IPS-20b (cell line): ENCODE results near the gene ITIH5.

Source experiments
- H3K27ac ChIP-seq: one replicate; pipeline ENCODE4 v1.5.1; 2013; ENCODE audit warnings: low read length
- H3K27me3 ChIP-seq: 2 replicates; pipeline ENCODE4 v1.6.1; 2013; ENCODE audit warnings: mild to moderate bottlenecking, low read length, inconsistent platforms; ENCODE audit not compliant: insufficient read depth
- H3K36me3 ChIP-seq: 2 replicates; pipeline ENCODE4 v1.6.1; 2013; ENCODE audit warnings: low read depth, mild to moderate bottlenecking, inconsistent platforms, low read length, moderate library complexity; ENCODE audit not compliant: insufficient read depth
- H3K4me1 ChIP-seq: 2 replicates; pipeline ENCODE4 v1.6.1; 2013; ENCODE audit warnings: mild to moderate bottlenecking, control low read depth, inconsistent platforms, low read length, moderate library complexity; ENCODE audit not compliant: insufficient read depth
- H3K4me3 ChIP-seq: 2 replicates; pipeline ENCODE4 v1.5.1; 2013; ENCODE audit warnings: mild to moderate bottlenecking, low read length, inconsistent platforms
- H3K9ac ChIP-seq: 2 replicates; pipeline ENCODE4 v1.6.1; 2013; ENCODE audit warnings: low read depth, mild to moderate bottlenecking, inconsistent platforms, low read length, moderate library complexity
- H3K9me3 ChIP-seq: 2 replicates; pipeline ENCODE4 v1.6.1; 2013; ENCODE audit warnings: mild to moderate bottlenecking, low read depth, low read length, inconsistent platforms; ENCODE audit not compliant: insufficient read depth

ITIH5 gene

DNA sequence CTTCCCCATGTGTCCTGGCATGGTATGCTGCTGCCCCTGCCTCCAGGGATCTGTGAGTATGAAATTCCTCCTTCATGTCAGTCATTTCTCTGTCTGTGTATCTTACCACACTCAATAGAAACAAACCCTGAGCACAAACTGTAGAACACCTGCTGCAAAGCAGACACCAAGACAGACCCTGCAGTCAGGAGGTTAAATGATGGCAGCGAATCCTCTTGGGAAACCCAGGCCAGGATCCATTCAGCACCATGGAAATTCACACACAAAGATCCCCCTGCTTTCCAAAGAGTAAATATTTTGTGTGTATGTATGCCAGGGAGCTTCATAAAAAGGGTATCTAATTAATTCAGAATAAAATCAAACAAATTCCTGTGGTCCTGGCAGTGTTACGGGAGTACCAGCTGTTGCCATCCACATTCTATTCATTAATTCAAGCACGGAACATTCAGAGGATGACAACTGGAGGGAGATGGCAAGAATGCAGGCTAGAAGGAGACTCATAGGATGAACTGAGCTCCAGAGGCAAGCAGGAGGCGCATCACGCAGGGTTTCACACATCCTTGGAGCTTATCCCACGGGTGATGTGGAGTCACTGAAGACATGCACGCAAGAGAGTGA lies 14.8 kb downstream of the ITIH5 start:
- Histone ChIP-seq H3K27ac (no peak overlapping the region), H3K36me3 (no peaks in the 10 kb centered on the region), H3K4me3 (no peak overlapping the region), H3K9ac (no peak overlapping the region), H3K27me3 (no peaks in the 10 kb centered on the region), H3K4me1 (no peaks in the 10 kb centered on the region), H3K9me3 (no peaks in the 10 kb centered on the region)

DNA sequence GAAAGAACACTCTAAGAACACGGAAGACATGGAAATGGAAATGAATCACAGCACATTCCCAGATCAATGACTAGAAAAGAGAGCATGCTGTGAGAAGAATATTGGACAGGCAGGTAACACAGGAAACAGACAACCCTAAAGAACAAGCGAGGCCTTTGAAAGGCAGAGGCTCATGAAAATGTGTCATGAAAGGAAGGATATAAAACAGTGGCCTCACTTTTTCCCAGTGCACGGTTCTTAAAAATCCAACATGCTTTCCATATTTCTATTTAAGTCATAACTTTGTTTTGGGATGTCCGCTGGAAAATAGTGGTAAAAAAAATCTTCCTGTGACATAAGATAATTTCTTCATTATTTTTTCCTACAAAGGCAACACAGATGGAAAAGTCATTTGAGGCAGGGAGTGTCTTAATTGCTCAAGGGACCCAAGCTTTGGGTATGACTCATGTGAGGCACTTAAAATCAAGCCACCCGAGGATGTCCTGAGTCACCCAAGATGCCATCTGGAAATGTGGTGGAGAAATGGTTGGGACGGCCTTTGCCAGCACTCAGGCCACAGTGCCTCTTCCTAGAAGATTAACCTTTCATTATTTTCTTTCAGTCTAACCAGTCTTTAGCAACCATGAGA lies 17.0 kb downstream of the ITIH5 start:
- Histone ChIP-seq H3K27ac (no peak overlapping the region), H3K4me3 (no peak overlapping the region), H3K36me3 (no peaks in the 10 kb centered on the region), H3K9me3 (no peaks in the 10 kb centered on the region), H3K27me3 (no peaks in the 10 kb centered on the region), H3K4me1 (peaks cover 3% of the 10 kb centered on the region; the same call in 1 of the 2 replicates), H3K9ac (no peak overlapping the region)

DNA sequence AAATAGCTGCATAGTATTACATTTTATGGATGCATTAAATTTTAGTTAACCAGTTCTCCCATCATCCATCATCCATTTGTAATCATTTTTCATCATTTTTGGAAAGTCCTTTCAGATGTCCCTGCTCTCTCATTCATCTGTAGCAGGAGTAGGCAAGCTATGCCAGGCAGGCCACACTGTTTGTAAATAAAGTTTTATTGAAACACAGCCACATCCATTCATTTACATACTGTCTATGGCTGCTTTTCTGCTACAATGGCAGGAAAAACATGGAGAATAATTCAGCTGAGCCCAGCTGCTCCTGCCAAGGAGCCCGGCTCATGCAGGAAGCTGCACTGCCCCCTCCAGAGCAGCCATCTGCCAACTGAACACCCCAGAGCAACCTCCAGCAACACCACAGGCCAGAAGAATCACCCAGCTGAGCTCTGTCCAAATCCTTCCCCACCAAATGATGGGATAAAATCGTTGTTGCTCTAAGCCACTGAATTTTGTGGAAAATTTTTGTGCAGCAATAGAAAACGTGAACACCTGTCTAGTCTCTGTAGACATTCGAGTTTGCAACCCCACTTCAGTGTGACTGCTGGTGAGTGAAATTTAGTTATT lies 19.6 kb downstream of the ITIH5 start:
- no peaks in the 10 kb centered on the region for H3K36me3 ChIP-seq
- no peak overlapping the region for H3K9ac ChIP-seq
- peaks cover 3% of the 10 kb centered on the region; the same call in 1 of the 2 replicates for H3K4me1 ChIP-seq
- no peaks in the 10 kb centered on the region for H3K27me3 ChIP-seq
- no peak overlapping the region for H3K4me3 ChIP-seq
- no peaks in the 10 kb centered on the region for H3K9me3 ChIP-seq
- H3K27ac ChIP-seq, result no peak overlapping the region

DNA sequence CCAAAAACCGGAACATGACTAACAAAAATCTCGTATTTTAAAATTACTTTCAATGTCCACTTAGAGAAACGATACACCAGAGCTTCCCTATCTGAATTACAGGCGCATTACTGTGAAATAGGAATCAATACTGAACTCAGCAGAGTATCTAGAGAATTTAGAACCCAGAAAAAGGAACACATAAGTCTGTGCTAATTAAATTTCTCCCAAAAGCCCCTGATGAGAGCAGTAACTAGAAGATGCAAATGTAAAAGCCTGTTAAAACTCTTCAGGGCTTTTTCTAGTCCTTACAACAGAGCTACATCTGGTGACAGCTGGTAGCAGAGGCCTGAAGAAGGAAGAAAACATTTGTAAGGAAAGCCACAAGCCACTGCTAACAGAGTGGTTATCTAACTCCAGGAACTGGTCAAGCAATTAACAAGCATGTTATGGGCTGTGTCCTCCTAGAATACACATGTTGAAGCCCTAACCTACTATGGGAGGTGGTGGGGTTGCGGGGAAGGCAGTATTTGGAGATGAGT lies 24.2 kb downstream of the ITIH5 start:
- no peaks in the 10 kb centered on the region for H3K27me3 ChIP-seq
- H3K36me3 ChIP-seq, result no peaks in the 10 kb centered on the region
- H3K4me1 ChIP-seq, result peaks cover 3% of the 10 kb centered on the region; the same call in 1 of the 2 replicates
- H3K9ac ChIP-seq, result no peak overlapping the region
- peaks cover 6% of the 10 kb centered on the region; the same call in 1 of the 2 replicates for H3K9me3 ChIP-seq
- no peak overlapping the region for H3K4me3 ChIP-seq
- no peak overlapping the region for H3K27ac ChIP-seq

DNA sequence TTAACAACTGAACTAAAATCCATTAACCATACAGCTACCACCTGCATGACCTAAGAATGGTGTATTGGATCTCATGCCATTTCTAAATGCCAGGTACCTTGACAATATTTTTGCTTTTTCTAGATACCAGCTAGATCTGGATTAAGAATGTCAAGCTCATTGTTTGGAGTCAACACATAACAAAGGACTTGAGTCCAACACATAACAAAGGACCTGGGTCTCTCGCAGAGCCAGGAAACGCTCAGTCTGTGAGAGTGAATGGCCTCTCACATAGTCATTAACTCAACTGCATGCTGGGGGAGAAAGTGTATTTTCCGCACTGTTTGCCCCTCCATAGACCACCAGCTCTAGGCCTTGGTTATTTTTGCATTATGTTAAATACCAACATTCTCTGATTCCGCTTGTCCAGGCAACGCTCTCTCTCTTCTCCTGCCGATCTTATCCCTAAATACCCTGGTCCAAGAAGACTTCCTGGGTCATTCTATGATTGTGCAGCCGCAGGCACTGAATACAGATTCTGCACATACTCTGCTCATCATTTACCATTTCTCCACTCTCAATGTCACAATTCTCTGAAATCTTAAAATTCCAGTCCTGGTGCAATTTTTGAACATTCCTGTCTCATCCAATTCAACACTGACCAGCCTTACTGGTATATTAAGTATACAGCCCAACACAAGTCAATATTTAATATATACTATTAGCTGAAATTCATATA lies 31.2 kb downstream of the ITIH5 start:
- Histone ChIP-seq H3K4me3 (peak overlapping the region; percentile 42; the same call in 1 of the 2 replicates), H3K27ac (peak overlapping the region; percentile 62), H3K9me3 (peaks cover 6% of the 10 kb centered on the region; the same call in 1 of the 2 replicates), H3K36me3 (no peaks in the 10 kb centered on the region), H3K27me3 (no peaks in the 10 kb centered on the region), H3K4me1 (peaks cover 9% of the 10 kb centered on the region), H3K9ac (0 out of 2 replicates have a peak overlapping the region, but pooled peaks have one; percentile 38)

DNA sequence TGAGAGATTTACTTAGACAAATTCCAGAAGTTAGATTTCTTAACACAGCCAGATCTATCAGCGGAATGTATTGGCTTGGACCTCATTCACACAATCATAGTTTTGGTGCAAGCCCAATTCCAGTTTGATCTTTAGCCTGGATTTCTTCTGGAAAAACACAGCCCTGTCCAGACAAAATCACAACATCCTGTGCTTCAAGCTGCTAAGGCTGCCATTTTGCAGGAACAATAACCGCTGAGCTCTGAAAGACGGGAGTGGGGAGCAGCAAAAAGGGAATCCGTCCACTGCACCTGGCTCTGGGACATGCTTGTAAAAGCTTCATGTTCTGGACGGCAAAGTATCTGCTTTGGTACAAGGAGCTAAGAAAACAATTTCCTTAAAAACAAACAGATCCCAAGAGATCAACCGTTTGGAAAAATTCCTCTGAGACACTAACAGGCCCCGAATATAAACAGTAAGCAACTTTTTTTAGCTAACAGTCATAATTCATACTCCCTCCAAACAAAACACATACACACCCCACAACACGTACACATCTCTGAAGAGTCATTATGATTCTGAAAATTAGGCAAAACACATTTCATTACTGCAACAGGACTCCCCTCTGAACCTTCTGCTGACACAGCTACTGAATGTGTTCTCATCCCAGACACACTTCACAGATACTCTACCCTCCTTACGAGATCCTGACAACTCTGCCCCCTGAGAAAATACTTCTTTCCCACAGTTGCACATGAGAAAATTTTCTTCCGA lies 32.4 kb downstream of the ITIH5 start:
- Histone ChIP-seq H3K36me3 (no peaks in the 10 kb centered on the region), H3K27ac (peak overlapping the region; percentile 13)

DNA sequence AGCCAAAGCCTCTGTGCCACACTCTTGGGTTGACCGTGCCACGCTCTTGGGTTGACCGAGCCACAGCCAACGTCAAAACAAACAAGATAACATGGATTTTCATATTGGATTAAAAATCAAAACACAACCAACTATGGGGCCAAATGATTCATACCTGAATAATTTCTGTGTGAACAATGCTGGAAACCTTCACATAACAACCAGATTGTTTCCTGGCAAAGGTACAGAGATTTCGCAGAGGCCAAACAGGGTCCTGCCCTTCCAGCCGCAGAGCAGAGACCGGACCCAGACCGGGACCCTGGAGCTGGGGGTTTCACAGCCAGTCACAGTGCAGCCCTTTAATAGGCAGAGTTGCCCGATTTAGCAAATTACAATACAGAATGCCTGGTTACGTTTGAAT lies 40.5 kb downstream of the ITIH5 start:
- Histone ChIP-seq H3K4me3 (no peak overlapping the region), H3K9me3 (peaks cover 8% of the 10 kb centered on the region; the same call in 1 of the 2 replicates), H3K27me3 (no peaks in the 10 kb centered on the region), H3K4me1 (no peaks in the 10 kb centered on the region), H3K36me3 (no peaks in the 10 kb centered on the region), H3K9ac (no peak overlapping the region), H3K27ac (no peak overlapping the region)

More for the DNA sequence above, 32.4 kb downstream of the ITIH5 start:
- Histone ChIP-seq H3K9me3 (peaks cover 9% of the 10 kb centered on the region), H3K4me1 (peaks cover 9% of the 10 kb centered on the region), H3K4me3 (no peak overlapping the region), H3K27me3 (no peaks in the 10 kb centered on the region), H3K9ac (no peak overlapping the region)

DNA sequence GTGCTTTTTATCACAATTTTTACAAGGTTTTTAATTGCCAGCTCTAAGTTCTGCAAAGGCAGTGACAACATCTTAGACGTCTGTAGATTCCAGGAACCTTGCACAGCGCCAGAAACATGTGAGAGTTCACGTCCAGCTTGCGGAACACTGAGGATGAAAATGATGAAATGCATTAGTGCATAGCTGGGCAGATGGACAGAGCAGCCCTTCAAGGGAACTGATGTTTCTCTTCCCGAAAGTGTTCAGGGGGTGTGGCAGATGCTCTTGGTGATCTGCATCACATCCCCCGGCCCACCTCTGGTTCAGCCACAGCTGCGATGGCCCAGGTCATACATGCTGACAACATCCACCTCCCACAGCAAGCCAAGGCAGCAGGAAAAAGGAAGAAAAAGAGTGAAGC lies 40.9 kb downstream of the ITIH5 start:
- H3K4me3 ChIP-seq, result no peak overlapping the region
- H3K27me3 ChIP-seq, result no peaks in the 10 kb centered on the region
- H3K4me1 ChIP-seq, result no peaks in the 10 kb centered on the region
- no peaks in the 10 kb centered on the region for H3K36me3 ChIP-seq
- peaks cover 8% of the 10 kb centered on the region; the same call in 1 of the 2 replicates for H3K9me3 ChIP-seq
- H3K9ac ChIP-seq, result no peak overlapping the region
- no peak overlapping the region for H3K27ac ChIP-seq

DNA sequence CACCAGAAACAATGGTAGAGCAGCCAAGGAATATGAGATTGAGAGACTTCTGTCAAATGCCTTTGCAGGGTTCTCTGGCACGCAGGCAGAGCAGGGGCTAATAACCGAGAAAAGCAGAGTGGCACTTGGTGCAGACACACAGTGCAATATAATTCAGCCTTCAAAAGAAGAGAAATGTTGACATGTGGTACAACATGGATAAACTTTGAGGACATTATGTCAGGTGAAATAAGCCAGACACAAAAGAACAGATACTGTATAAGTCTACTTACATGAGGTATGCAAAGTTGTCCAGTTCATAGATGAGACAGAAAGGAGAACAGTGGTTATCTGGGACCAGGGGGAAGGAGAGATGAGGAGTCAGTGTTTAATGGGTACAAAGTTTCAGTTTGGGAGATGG lies 41.8 kb downstream of the ITIH5 start:
- no peaks in the 10 kb centered on the region for H3K4me1 ChIP-seq
- no peak overlapping the region for H3K4me3 ChIP-seq
- H3K27ac ChIP-seq, result no peak overlapping the region
- H3K27me3 ChIP-seq, result no peaks in the 10 kb centered on the region
- H3K36me3 ChIP-seq, result no peaks in the 10 kb centered on the region
- peaks cover 8% of the 10 kb centered on the region; the same call in 1 of the 2 replicates for H3K9me3 ChIP-seq
- no peak overlapping the region for H3K9ac ChIP-seq

DNA sequence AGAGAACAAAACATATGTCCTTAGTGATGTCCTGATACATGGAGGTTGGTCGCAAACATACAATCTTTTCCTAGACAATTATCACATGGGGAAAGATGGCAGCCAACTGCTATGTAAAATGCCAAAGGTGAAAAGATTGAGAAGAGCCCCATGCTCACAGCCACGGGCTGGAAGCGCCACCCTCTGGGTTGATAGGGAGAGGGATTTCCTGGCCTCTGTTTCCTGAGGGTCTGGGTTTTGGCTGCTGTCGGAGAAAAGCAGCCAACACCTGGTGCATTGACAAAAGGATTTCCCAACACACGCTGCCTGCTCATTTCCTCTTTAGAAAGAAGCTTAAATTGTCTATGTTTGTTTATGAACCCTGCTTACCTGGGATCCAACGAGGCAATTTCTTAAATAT lies 43.8 kb downstream of the ITIH5 start:
- no peak overlapping the region for H3K9ac ChIP-seq
- H3K27ac ChIP-seq, result no peak overlapping the region
- H3K4me1 ChIP-seq, result no peaks in the 10 kb centered on the region
- H3K9me3 ChIP-seq, result no peaks in the 10 kb centered on the region
- no peak overlapping the region for H3K4me3 ChIP-seq
- no peaks in the 10 kb centered on the region for H3K27me3 ChIP-seq
- H3K36me3 ChIP-seq, result no peaks in the 10 kb centered on the region

DNA sequence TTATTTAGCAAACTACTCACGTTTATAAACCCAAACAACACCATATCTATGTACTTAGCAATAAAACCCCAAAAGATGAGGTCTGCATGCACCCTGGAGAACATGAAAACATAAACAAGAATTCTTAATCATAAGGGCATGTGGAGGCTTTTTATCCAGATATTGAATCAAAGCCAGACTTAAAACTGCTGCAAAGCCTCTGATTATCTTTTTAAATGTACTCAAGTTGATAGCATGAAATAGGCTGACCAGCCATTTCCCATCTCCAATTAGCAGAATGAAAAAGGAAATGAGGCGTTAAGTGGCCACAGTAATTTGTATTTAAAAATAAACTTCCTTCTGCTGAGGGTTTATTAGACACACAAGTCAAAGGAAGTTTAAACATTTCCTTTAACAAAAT lies 48.3 kb downstream of the ITIH5 start:
- Histone ChIP-seq H3K36me3 (no peaks in the 10 kb centered on the region), H3K4me3 (no peak overlapping the region), H3K9ac (no peak overlapping the region), H3K4me1 (no peaks in the 10 kb centered on the region), H3K27me3 (no peaks in the 10 kb centered on the region), H3K27ac (no peak overlapping the region), H3K9me3 (no peaks in the 10 kb centered on the region)
